Panc1 (cell line): Measurements from ENCODE around the gene SQOR. TPM values are rescaled to one million over a fixed set of nuclear protein-coding genes. Genes with fewer than 3 reads are reported as not detected.

Experiments used
- ATAC-seq: fragments of 200-7000 bp; cut with Tn5 transposase; 2 replicates; pipeline ENCODE4 v1.9.1; 2020; ENCODE audit warnings: mild to moderate bottlenecking, moderate library complexity
- BruUV-seq: library from RNA; stranded (reverse); fragments of 400-500 nt; replicated peaks from 2 replicates; lab custom pipeline; 2021; lab: Mats Ljungman, UMichigan
- CTCF ChIA-PET: fragments of 300-600 bp; sonication (Branson Sonifier 250); formaldehyde crosslinking; loops from one replicate; lab custom pipeline; 2022; ENCODE audit warnings: antibody characterized with exemption; lab: Charles Lee
- POLR2A ChIA-PET: fragments of 300-600 bp; sonication (Branson Sonifier 250); formaldehyde crosslinking; loops from one replicate; lab custom pipeline; 2022; ENCODE audit warnings: antibody characterized with exemption; lab: Charles Lee
- DNase-seq: peaks from one replicate; pipeline ENCODE4 v3.0.0-alpha.2; 2010; ENCODE audit warnings: low read depth, low spot score
- H3K27ac ChIP-seq: 2 replicates; pipeline ENCODE4 v1.5.1; 2011; ENCODE audit warnings: mild to moderate bottlenecking, low read length, inconsistent platforms
- H3K27me3 ChIP-seq: fragments of 200-500 bp; sonication (Bioruptor generic); 2 replicates; pipeline ENCODE4 v1.6.0; 2014; ENCODE audit warnings: low read length, inconsistent platforms; ENCODE audit not compliant: control insufficient read depth, insufficient read depth
- H3K36me3 ChIP-seq: fragments of 200-500 bp; sonication (Bioruptor generic); 2 replicates; pipeline ENCODE4 v1.5.1; 2014; ENCODE audit warnings: inconsistent platforms, mild to moderate bottlenecking, low read length, moderate library complexity; ENCODE audit not compliant: control insufficient read depth, insufficient read depth
- H3K4me1 ChIP-seq: 2 replicates; pipeline ENCODE4 v1.5.1; 2011; ENCODE audit warnings: inconsistent platforms, mild to moderate bottlenecking, low read length, moderate library complexity; ENCODE audit not compliant: control insufficient read depth, insufficient read depth
- H3K4me3 ChIP-seq, 2 experiments: 2 replicates each; pipeline ENCODE4 v1.5.1; 2011 to 2012; ENCODE audit warnings: low read depth in 2 of 2, low read length in 2 of 2, mild to moderate bottlenecking in 2 of 2, inconsistent platforms in 1 of 2, moderate library complexity in 1 of 2
- H3K9me3 ChIP-seq: fragments of 200-500 bp; sonication (Bioruptor generic); 2 replicates; pipeline ENCODE4 v1.5.1; 2014; ENCODE audit warnings: low read depth, mild to moderate bottlenecking, inconsistent platforms, low read length, moderate library complexity; ENCODE audit not compliant: control insufficient read depth, insufficient read depth
- POLR2AphosphoS5 ChIP-seq: IDR thresholded peaks from 2 replicates; pipeline ENCODE4 v1.6.1; 2012; ENCODE audit warnings: mild to moderate bottlenecking, low read depth, low read length, moderate library complexity
- SIN3A ChIP-seq: IDR thresholded peaks from 2 replicates; pipeline ENCODE4 v1.6.1; 2012; ENCODE audit warnings: low read depth, mild to moderate bottlenecking, low read length, moderate library complexity, borderline replicate concordance; ENCODE audit not compliant: insufficient read depth
- TCF7L2 ChIP-seq: IDR thresholded peaks from 2 replicates; pipeline ENCODE4 v1.6.1; 2011; ENCODE audit warnings: mild to moderate bottlenecking, low read depth, low read length, inconsistent platforms
- in situ Hi-C: cut with HindIII; loops from 2 replicates; pipeline ENCODE4 v1.10.0; 2016; ENCODE audit warnings: low sequenced_read_pairs, low pct_unique_long_range_greater_than_20kb
- intact Hi-C: fragments of 100-400 bp; cut with micrococcal nuclease; formaldehyde crosslinking; loops from one replicate; pipeline ENCODE4 v1.10.0; 2022; ENCODE audit not compliant: unreplicated experiment
- total RNA-seq: library from RNA; stranded (reverse); gene quantifications from one replicate; pipeline ENCODE4 v1.2.1, GENCODE V29; 2021; ENCODE audit not compliant: unreplicated experiment
- TF ChIP-seq, protein P1 (sequence below): fragments of 450-650 bp; IDR thresholded peaks from 2 replicates; pipeline ENCODE4 v1.5.1; 2017; ENCODE audit warnings: mild to moderate bottlenecking
- TF ChIP-seq, protein P2 (sequence below), 2 experiments: IDR thresholded peaks; 2 replicates each; pipeline ENCODE4 v1.6.1; 2011 to 2012; ENCODE audit warnings: low read depth in 2 of 2, control low read depth in 1 of 2, low read length in 1 of 2, mild to moderate bottlenecking in 1 of 2, moderate library complexity in 1 of 2; ENCODE audit not compliant: insufficient read depth in 1 of 2

Gene SQOR
- total RNA-seq, 1 experiment from 2014 or later = 62.2 TPM

DNA sequence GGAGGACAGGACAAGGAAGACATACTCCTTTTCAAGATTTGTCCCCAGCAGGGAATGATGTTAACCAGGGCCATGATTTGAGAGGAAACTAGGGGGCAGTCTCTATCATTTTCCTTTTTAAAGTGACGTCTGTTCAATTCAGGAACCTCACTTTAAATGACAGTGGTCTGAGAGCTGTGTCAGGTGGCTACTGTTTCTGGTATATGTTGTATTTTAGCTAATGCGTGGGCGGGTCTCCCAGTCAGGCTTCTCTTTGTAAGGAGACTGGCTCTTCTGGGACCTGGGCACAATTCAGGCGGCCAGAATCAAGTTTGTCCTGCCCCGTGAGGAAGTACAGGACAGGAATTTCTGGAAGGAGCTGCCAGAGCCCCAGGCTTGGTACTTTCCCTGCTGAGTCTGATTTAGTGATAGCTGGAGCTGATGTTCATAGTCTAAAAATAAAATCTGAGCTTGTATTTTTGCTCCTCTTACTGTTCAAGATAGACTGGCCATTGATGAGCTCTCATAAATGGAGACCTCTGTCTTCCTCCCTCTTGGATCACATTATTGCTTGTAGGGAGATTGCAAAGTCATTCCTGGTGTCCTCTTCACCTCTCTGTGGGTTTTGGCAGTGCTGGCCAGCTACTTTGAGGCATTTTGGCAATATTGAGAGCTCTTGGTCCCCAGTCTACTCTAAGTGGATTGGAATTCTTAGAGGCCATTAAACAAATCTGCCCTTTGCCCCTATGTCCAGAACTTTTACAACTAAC is 25.6 kb downstream of the SQOR start:
- no TSS peak for BruUV-seq
- Histone ChIP-seq H3K4me1 (0 out of 2 replicates have a peak, but pooled peaks cover 6% of the 10 kb centered on the region), H3K36me3 (no peaks in the 10 kb centered on the region; the same call in 1 of the 2 replicates), H3K4me3 (no peak overlapping the region), H3K27me3 (no peaks in the 10 kb centered on the region), H3K9me3 (no peaks in the 10 kb centered on the region), H3K27ac (no peak overlapping the region)
- intact Hi-C loops = no loop called here
- TF ChIP-seq, protein P1, sequence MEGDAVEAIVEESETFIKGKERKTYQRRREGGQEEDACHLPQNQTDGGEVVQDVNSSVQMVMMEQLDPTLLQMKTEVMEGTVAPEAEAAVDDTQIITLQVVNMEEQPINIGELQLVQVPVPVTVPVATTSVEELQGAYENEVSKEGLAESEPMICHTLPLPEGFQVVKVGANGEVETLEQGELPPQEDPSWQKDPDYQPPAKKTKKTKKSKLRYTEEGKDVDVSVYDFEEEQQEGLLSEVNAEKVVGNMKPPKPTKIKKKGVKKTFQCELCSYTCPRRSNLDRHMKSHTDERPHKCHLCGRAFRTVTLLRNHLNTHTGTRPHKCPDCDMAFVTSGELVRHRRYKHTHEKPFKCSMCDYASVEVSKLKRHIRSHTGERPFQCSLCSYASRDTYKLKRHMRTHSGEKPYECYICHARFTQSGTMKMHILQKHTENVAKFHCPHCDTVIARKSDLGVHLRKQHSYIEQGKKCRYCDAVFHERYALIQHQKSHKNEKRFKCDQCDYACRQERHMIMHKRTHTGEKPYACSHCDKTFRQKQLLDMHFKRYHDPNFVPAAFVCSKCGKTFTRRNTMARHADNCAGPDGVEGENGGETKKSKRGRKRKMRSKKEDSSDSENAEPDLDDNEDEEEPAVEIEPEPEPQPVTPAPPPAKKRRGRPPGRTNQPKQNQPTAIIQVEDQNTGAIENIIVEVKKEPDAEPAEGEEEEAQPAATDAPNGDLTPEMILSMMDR = no peak
- TF ChIP-seq TCF7L2 = no peak
- no peak for TF ChIP-seq POLR2AphosphoS5
- TF ChIP-seq, protein P2, sequence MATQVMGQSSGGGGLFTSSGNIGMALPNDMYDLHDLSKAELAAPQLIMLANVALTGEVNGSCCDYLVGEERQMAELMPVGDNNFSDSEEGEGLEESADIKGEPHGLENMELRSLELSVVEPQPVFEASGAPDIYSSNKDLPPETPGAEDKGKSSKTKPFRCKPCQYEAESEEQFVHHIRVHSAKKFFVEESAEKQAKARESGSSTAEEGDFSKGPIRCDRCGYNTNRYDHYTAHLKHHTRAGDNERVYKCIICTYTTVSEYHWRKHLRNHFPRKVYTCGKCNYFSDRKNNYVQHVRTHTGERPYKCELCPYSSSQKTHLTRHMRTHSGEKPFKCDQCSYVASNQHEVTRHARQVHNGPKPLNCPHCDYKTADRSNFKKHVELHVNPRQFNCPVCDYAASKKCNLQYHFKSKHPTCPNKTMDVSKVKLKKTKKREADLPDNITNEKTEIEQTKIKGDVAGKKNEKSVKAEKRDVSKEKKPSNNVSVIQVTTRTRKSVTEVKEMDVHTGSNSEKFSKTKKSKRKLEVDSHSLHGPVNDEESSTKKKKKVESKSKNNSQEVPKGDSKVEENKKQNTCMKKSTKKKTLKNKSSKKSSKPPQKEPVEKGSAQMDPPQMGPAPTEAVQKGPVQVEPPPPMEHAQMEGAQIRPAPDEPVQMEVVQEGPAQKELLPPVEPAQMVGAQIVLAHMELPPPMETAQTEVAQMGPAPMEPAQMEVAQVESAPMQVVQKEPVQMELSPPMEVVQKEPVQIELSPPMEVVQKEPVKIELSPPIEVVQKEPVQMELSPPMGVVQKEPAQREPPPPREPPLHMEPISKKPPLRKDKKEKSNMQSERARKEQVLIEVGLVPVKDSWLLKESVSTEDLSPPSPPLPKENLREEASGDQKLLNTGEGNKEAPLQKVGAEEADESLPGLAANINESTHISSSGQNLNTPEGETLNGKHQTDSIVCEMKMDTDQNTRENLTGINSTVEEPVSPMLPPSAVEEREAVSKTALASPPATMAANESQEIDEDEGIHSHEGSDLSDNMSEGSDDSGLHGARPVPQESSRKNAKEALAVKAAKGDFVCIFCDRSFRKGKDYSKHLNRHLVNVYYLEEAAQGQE (IDR thresholded peaks at IDR 0.05; ENCODE audit: insufficient read depth in 1 of 2, low read depth in 2 of 2, low read length in 1 of 2) = no peak
- no peak for TF ChIP-seq SIN3A
- POLR2A ChIA-PET = no interaction called here
- in situ Hi-C loops = no loop called here
- DNase-seq = no peak
- 0 out of 2 replicates have a peak, but pooled peaks have one; percentile 36 for ATAC-seq
- CTCF ChIA-PET = no interaction called here

DNA sequence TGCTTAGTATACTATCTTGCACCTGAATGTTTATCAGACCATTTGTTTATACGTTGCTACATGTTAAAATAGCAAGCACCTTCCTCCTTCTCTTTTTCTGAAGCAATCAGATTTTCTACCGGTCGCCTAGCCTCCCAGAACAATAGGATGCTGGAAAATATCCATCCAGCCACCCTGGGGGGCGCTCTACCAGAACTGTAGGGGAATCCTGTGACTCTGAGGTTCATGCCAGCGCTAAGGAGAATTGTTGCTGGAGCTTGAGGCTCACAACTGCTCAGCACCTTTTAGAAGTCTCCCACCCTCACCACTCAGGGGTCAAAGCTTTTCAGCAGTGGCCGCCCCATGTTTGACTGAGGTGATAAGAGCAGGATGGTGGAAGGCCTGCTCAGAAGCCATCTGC is 27.5 kb downstream of the SQOR start:
- H3K27ac ChIP-seq = no peak overlapping the region
- TF ChIP-seq POLR2AphosphoS5 (no peak), TCF7L2 (no peak), SIN3A (no peak)
- TF ChIP-seq, protein P1 = no peak; the same call in 1 of the 2 replicates
- TF ChIP-seq, protein P2 (IDR thresholded peaks at IDR 0.05; ENCODE audit: insufficient read depth in 1 of 2, low read depth in 2 of 2, low read length in 1 of 2) = no peak
- no peaks in the 10 kb centered on the region for H3K27me3 ChIP-seq
- ATAC-seq (no peak), DNase-seq (no peak)
- in situ Hi-C loops (no loop called here), intact Hi-C loops (no loop called here)
- H3K4me1 ChIP-seq = 0 out of 2 replicates have a peak, but pooled peaks cover 6% of the 10 kb centered on the region
- no peaks in the 10 kb centered on the region; the same call in 1 of the 2 replicates for H3K36me3 ChIP-seq
- H3K9me3 ChIP-seq = no peaks in the 10 kb centered on the region
- H3K4me3 ChIP-seq = no peak overlapping the region
- ChIA-PET CTCF (no interaction called here), POLR2A (no interaction called here)
- no TSS peak for BruUV-seq
